ENCODE measurements around the gene CTLA4.

Gene CTLA4

DNA sequence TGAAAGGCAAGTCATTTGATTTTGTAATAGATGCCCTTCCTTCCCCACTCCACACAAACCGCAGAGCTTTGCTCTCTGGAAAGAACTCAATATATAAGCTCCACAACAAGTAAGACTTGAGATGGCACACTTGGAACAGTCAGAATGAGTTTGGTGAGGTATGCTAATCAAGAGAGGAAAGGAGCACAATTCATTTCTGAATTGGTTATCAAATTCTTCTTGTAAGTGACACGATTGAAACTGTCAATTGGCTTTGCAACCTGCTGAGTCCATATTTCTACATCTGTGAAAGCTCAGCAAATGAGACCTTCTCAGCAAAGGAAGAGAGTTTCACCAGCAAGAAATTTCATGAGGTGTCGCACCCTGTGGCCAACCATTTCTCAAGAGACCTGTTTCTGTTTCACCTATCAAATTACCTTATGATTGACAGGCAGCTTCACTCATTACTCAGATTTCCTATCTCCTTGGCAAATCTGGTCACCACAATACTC lies 19.1 kb downstream of the CTLA4 start:
- H3K27ac ChIP-seq, result no peak overlapping the region
- no peaks in the 10 kb centered on the region for H3K4me1 ChIP-seq
- H3K4me3 ChIP-seq, result no peak overlapping the region
- no peaks in the 10 kb centered on the region for H3K9me3 ChIP-seq
- intact Hi-C loops (cut with DNase I; ENCODE audit: low total_unique reads), result no loop called here
- DNase-seq, result no peak
- H3K27me3 ChIP-seq, result no peaks in the 10 kb centered on the region
- TF ChIP-seq, protein P1, sequence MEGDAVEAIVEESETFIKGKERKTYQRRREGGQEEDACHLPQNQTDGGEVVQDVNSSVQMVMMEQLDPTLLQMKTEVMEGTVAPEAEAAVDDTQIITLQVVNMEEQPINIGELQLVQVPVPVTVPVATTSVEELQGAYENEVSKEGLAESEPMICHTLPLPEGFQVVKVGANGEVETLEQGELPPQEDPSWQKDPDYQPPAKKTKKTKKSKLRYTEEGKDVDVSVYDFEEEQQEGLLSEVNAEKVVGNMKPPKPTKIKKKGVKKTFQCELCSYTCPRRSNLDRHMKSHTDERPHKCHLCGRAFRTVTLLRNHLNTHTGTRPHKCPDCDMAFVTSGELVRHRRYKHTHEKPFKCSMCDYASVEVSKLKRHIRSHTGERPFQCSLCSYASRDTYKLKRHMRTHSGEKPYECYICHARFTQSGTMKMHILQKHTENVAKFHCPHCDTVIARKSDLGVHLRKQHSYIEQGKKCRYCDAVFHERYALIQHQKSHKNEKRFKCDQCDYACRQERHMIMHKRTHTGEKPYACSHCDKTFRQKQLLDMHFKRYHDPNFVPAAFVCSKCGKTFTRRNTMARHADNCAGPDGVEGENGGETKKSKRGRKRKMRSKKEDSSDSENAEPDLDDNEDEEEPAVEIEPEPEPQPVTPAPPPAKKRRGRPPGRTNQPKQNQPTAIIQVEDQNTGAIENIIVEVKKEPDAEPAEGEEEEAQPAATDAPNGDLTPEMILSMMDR (IDR thresholded peaks at IDR 0.05), result no peak
- H3K36me3 ChIP-seq, result no peaks in the 10 kb centered on the region

DNA sequence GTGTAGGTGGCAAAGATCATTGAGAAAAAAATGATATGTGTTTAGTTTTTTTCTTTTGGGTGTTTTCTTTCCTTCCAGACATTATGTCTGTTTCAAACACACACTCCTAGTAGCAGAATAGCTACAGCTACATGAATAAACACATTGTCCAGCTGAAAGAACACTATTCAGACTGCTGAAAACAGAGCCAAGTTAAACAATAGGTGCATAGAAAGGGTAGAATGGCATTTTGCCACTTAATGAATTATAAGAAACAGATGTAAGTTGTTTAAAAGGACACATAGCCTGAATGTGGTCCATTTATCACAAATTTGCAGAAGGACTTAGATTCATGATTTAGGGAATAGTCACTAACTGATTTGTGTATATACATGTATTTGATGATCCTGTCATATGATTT lies 20.1 kb downstream of the CTLA4 start:
- Histone ChIP-seq H3K9me3 (no peaks in the 10 kb centered on the region), H3K4me3 (no peak overlapping the region), H3K36me3 (no peaks in the 10 kb centered on the region), H3K4me1 (no peaks in the 10 kb centered on the region), H3K27me3 (no peaks in the 10 kb centered on the region), H3K27ac (no peak overlapping the region)
- intact Hi-C loops (cut with DNase I; ENCODE audit: low total_unique reads), result no loop called here
- DNase-seq, result no peak
- TF ChIP-seq, protein P1 (IDR thresholded peaks at IDR 0.05), result no peak

DNA sequence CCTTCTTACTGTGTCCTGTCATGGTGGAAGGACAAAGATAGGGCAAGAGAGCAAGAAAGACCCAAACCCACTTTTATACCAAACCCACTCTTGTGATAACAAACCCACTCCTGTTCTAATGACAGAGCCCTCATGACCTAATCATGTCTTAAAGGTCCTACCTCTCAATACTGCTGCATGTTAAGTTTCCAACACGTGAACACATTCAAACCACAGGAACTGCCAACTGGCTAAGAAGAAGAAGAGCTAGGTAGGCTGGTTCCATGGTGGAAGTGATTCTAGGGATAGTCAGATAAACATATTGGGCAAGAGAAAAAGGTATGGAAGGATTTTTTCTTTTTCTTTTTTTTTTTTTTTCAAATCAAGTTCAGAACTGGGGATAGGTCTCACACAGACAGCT lies 22.0 kb downstream of the CTLA4 start:
- Histone ChIP-seq H3K4me3 (no peak overlapping the region), H3K4me1 (no peaks in the 10 kb centered on the region), H3K9me3 (no peaks in the 10 kb centered on the region), H3K27ac (no peak overlapping the region), H3K27me3 (no peaks in the 10 kb centered on the region), H3K36me3 (no peaks in the 10 kb centered on the region)
- TF ChIP-seq, protein P1 (IDR thresholded peaks at IDR 0.05), result no peak
- intact Hi-C loops (cut with DNase I; ENCODE audit: low total_unique reads), result no loop called here
- DNase-seq, result no peak

DNA sequence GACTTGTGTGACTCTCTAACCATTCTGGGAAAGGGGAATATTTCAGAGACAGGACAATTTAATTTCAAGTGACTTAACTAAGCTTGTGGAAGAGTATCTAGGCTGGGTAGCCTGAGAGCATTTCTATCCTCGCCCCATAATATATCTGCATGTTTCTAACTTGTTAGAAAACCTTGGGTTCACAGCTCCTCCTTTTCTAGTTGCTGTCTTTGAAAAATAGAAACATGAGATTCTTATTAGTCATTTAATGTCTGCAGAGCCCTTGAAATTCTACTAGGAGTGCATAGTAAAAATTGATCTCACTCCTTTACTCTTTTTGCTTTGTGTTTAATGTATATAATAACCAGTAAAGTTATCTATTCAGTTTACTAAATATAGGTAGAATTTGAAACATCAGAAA lies 22.4 kb downstream of the CTLA4 start:
- TF ChIP-seq, protein P1 (IDR thresholded peaks at IDR 0.05), result no peak
- Histone ChIP-seq H3K4me1 (no peaks in the 10 kb centered on the region), H3K27me3 (no peaks in the 10 kb centered on the region), H3K27ac (no peak overlapping the region), H3K4me3 (no peak overlapping the region), H3K36me3 (no peaks in the 10 kb centered on the region), H3K9me3 (no peaks in the 10 kb centered on the region)
- intact Hi-C loops (cut with DNase I; ENCODE audit: low total_unique reads), result no loop called here
- DNase-seq, result no peak

DNA sequence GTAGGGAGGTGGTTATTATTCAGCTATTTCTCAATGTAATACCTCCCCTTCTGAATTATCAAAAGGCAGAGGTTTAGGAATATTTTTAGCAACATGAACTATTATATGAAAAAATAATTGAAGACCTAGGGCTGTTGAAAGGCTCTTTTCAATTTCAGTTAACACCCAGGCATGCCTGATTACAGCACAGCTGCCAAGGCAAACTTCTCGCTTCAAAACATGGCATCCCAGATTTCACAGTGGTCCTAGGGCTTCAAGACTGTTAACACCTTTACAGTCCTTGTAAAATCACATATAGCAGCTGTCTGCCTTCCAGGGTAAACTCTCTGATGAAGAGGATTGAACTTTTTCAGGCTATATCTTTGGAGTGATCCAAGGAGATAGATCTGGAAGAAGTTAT lies 23.2 kb downstream of the CTLA4 start:
- no peak for DNase-seq
- no peaks in the 10 kb centered on the region for H3K27me3 ChIP-seq
- no peaks in the 10 kb centered on the region for H3K36me3 ChIP-seq
- no peak overlapping the region for H3K4me3 ChIP-seq
- H3K9me3 ChIP-seq, result no peaks in the 10 kb centered on the region
- H3K4me1 ChIP-seq, result no peaks in the 10 kb centered on the region
- intact Hi-C loops (cut with DNase I; ENCODE audit: low total_unique reads), result no loop called here
- TF ChIP-seq, protein P1 (IDR thresholded peaks at IDR 0.05), result no peak
- H3K27ac ChIP-seq, result no peak overlapping the region

DNA sequence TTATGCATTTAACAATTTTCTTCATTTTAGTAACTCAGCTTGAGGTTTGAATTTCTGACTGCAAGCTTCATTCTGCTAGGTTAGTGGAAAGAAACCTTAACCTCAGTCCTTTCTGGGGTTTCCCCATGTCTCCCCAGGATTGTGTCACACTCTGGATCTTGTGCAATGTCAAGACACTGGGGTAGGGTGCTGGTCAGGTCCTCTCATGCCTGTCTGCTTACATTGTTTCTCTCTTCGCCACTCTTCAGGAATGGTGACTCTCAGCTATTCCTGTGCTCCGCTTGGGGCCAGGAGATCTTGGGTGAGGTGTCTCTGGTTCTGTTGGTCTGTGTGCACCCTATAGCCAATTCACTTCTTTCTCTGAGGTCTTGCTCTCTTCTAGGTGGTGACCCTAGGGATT lies 23.9 kb downstream of the CTLA4 start:
- Histone ChIP-seq H3K4me3 (no peak overlapping the region), H3K27me3 (no peaks in the 10 kb centered on the region), H3K4me1 (no peaks in the 10 kb centered on the region), H3K9me3 (no peaks in the 10 kb centered on the region), H3K36me3 (no peaks in the 10 kb centered on the region), H3K27ac (no peak overlapping the region)
- intact Hi-C loops (cut with DNase I; ENCODE audit: low total_unique reads), result no loop called here
- DNase-seq, result peak in 1 of 2 donors; percentile 50
- TF ChIP-seq, protein P1 (IDR thresholded peaks at IDR 0.05), result no peak

All from tibial artery (tissue), 4 donors.